CD14-positive monocyte (primary cell): ENCODE measurements around the gene TRAPPC14. TPM values are rescaled to one million over a fixed set of nuclear protein-coding genes. Genes with fewer than 3 reads are reported as not detected.
A peak's percentile ranks its signal among the peaks of the same experiment; 100 is the strongest.

Experiments
- DNase-seq, 3 donors: peaks; one replicate each; pipeline ENCODE4 v3.0.0-alpha.2; 2011 to 2022
- H2AFZ ChIP-seq: 2 replicates; pipeline ENCODE4 v1.6.0; 2012; ENCODE audit warnings: mild to moderate bottlenecking, low read depth, low read length, inconsistent platforms; ENCODE audit not compliant: insufficient read depth, poor library complexity, severe bottlenecking
- H3K27ac ChIP-seq, 2 donors: 1 replicate in 1 of 2; 2 replicates in 1 of 2; pipeline ENCODE4 v1.5.1; 2012 to 2013; ENCODE audit warnings: low read length in 2 of 2, control low read depth in 1 of 2, inconsistent platforms in 1 of 2, low read depth in 1 of 2, mild to moderate bottlenecking in 1 of 2
- H3K27me3 ChIP-seq, 2 donors: one replicate each; pipeline versions ENCODE4 v1.6.0 to v1.6.1; 2011 to 2013; ENCODE audit warnings: low read length in 2 of 2; ENCODE audit not compliant: control insufficient read depth in 2 of 2, insufficient read depth in 2 of 2
- H3K36me3 ChIP-seq, 2 donors: replicated peaks in 1 of 2; 1 replicate in 1 of 2; 2 replicates in 1 of 2; pipeline versions ENCODE4 v1.5.1 to v1.6.1; 2012 to 2013; ENCODE audit warnings: low read length in 2 of 2, control low read depth in 1 of 2, inconsistent platforms in 1 of 2, mild to moderate bottlenecking in 1 of 2; ENCODE audit not compliant: insufficient read depth in 2 of 2, control insufficient read depth in 1 of 2
- H3K4me1 ChIP-seq, 2 donors: 1 replicate in 1 of 2; 2 replicates in 1 of 2; pipeline versions ENCODE4 v1.5.1 to v1.6.1; 2012 to 2013; ENCODE audit warnings: low read length in 2 of 2, control low read depth in 1 of 2, inconsistent platforms in 1 of 2, mild to moderate bottlenecking in 1 of 2, moderate library complexity in 1 of 2; ENCODE audit not compliant: insufficient read depth in 2 of 2, control insufficient read depth in 1 of 2
- H3K4me2 ChIP-seq: replicated peaks from 2 replicates; pipeline ENCODE3; 2012; ENCODE audit warnings: low read length, moderate library complexity, mild to moderate bottlenecking; ENCODE audit not compliant: poor library complexity, severe bottlenecking; ENCODE audit errors: extremely low read depth
- H3K4me3 ChIP-seq, 3 experiments: fragments of 200-600 bp in 1 of 3; sonication (generic) in 1 of 3; replicated peaks in 1 of 3; 1 replicate in 2 of 3; 2 replicates in 1 of 3; pipeline ENCODE4 v1.5.1; 2011 to 2013; ENCODE audit warnings: low read length in 3 of 3, mild to moderate bottlenecking in 3 of 3, control low read depth in 2 of 3, low read depth in 2 of 3, inconsistent platforms in 1 of 3, moderate library complexity in 1 of 3
- H3K79me2 ChIP-seq: 2 replicates; pipeline ENCODE4 v1.6.0; 2012; ENCODE audit warnings: mild to moderate bottlenecking, control low read depth, inconsistent platforms, low read length, moderate library complexity; ENCODE audit not compliant: insufficient read depth
- H3K9ac ChIP-seq: 2 replicates; pipeline ENCODE4 v1.6.0; 2017; ENCODE audit warnings: low read length, mild to moderate bottlenecking; ENCODE audit not compliant: insufficient read depth, poor library complexity, severe bottlenecking
- H3K9me3 ChIP-seq, 2 donors: replicated peaks in 1 of 2; 1 replicate in 1 of 2; 2 replicates in 1 of 2; pipeline versions ENCODE4 v1.5.1 to v1.6.1; 2012 to 2013; ENCODE audit warnings: low read length in 2 of 2, control low read depth in 1 of 2; ENCODE audit not compliant: control insufficient read depth in 1 of 2, insufficient read depth in 1 of 2
- H4K20me1 ChIP-seq: 2 replicates; pipeline ENCODE4 v1.6.0; 2012; ENCODE audit warnings: mild to moderate bottlenecking, low read length, control low read depth, moderate library complexity; ENCODE audit not compliant: insufficient read depth
- H3K27ac Mint-ChIP-seq, 7 donors: one replicate each; pipeline ENCODE4 v1.8.0; 2020; ENCODE audit warnings: mild to moderate bottlenecking in 7 of 7, mixed read lengths in 7 of 7, moderate library complexity in 6 of 7, inconsistent platforms in 2 of 7
- H3K27me3 Mint-ChIP-seq, 3 donors: one replicate each; pipeline ENCODE4 v1.8.0; 2021 to 2022; ENCODE audit warnings: low read depth in 3 of 3, mild to moderate bottlenecking in 3 of 3, mixed read lengths in 3 of 3, moderate library complexity in 3 of 3, inconsistent platforms in 1 of 3
- H3K36me3 Mint-ChIP-seq, 2 donors: one replicate each; pipeline ENCODE4 v1.8.0; 2020; ENCODE audit warnings: mixed read lengths in 2 of 2, inconsistent platforms in 1 of 2, mild to moderate bottlenecking in 1 of 2
- H3K4me1 Mint-ChIP-seq: one replicate; pipeline ENCODE4 v1.8.0; 2020; ENCODE audit warnings: mild to moderate bottlenecking, mixed read lengths
- H3K4me3 Mint-ChIP-seq, 2 donors: one replicate each; pipeline ENCODE4 v1.8.0; 2020; ENCODE audit warnings: mild to moderate bottlenecking in 2 of 2, mixed read lengths in 2 of 2, moderate library complexity in 1 of 2
- H3K9me3 Mint-ChIP-seq, 7 donors: one replicate each; pipeline ENCODE4 v1.8.0; 2020 to 2022; ENCODE audit warnings: mixed read lengths in 7 of 7, mild to moderate bottlenecking in 6 of 7, moderate library complexity in 6 of 7, inconsistent platforms in 2 of 7
- WGBS: methylation state at CpG from one replicate; pipeline ENCODE4 v1.1.5; 2013; ENCODE audit warnings: missing lambda C conversion rate; ENCODE audit not compliant: insufficient coverage; 5-methylcytosine and 5-hydroxymethylcytosine counted together
- intact Hi-C, 2 donors: fragments of 100-400 bp; cut with micrococcal nuclease; formaldehyde crosslinking; loops; one replicate each; pipeline versions ENCODE4 v1.15.0 to v1.15.1; 2023
- polyA plus RNA-seq, 3 donors: library from polyadenylated mRNA; depleted of rRNA in 1 of 3; unstranded in 2 of 3; stranded (reverse) in 1 of 3; fragments of 300-500 nt in 2 of 3; fragments of >200 nt in 1 of 3; fragmentation: Illumina TruSeq in 2 of 3; gene quantifications; 1 replicate in 2 of 3; 2 replicates in 1 of 3; pipeline ENCODE4 v1.2.3, GENCODE V29; 2012 to 2021
- TF ChIP-seq, protein P1 (sequence below): fragments of 200-600 bp; IDR thresholded peaks from one replicate; pipeline ENCODE4 v1.8.0; 2022; ENCODE audit warnings: antibody characterized with exemption, mild to moderate bottlenecking

The TRAPPC14 gene
- polyA plus RNA-seq, 3 donors = 1.0 to 38.4 (median 1.6) TPM

DNA sequence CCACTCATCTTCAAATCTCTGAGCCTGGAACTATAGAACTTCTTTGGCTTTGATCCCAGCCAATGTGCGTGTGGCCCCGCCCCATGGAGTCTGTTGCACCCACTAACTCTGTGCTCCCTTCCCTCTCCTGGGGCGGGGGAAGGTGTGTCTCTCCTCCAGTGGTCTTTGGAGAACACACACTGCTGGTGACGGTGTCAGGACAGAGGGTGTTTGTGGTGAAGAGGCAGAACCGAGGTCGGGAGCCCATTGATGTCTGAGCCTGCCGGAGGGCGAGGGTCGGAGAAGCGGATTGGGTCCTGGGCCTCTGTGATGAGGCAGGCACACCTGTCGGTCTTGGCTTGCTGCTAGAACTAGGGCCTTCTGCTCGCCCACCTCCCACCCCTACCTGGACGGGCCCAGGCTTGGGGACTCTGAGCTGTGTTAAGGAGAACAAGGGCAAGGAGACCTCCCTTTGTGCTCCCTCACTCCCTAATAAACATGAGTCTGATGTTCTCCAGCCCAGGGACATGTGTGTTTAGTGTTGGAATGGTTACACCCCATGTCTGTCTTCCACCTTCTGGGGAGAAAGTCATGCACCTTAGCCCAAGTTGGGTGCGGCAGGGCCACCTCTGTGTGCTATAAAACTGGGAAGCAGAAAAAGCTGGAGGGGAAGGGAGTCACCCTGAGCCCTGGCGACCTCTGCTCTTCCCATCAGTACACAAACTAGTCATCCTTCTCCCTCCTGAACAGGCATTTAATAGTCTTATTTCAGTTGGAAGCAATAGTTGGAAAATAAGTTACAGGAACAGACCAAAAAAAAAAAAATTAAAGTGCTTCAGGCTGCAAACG, 4.6 kb downstream of the TRAPPC14 start:
- Mint-ChIP-seq H3K4me3 (no peak overlapping the region), H3K36me3 (peaks cover 47 to 69% of the 10 kb centered on the region in 2 donors), H3K27me3 (peaks cover 0 to 1% (median 0%) of the 10 kb centered on the region in 3 donors), H3K9me3 (peaks cover 0 to under 1% (median 0%) of the 10 kb centered on the region in 7 donors), H3K27ac (peak overlapping the region; percentile 32 to 91 (median 76)), H3K4me1 (peaks cover 77% of the 10 kb centered on the region)
- 95% methylated on average over 4 of the region's 16 CpGs for WGBS
- Histone ChIP-seq H3K9me3 (no peaks in the 10 kb centered on the region), H3K36me3 (peaks cover 36 to 38% of the 10 kb centered on the region in 2 donors), H3K4me1 (peaks cover 82 to 95% of the 10 kb centered on the region in 2 donors), H3K4me2 (no peak overlapping the region), H3K27me3 (no peaks in the 10 kb centered on the region), H3K79me2 (peaks cover 91% of the 10 kb centered on the region), H3K27ac (peak overlapping the region; percentile 30 to 51), H2AFZ (no peak overlapping the region), H3K9ac (no peak overlapping the region), H4K20me1 (peaks cover 55% of the 10 kb centered on the region), H3K4me3 (no peak overlapping the region)
- no peak for DNase-seq
- TF ChIP-seq, protein P1, sequence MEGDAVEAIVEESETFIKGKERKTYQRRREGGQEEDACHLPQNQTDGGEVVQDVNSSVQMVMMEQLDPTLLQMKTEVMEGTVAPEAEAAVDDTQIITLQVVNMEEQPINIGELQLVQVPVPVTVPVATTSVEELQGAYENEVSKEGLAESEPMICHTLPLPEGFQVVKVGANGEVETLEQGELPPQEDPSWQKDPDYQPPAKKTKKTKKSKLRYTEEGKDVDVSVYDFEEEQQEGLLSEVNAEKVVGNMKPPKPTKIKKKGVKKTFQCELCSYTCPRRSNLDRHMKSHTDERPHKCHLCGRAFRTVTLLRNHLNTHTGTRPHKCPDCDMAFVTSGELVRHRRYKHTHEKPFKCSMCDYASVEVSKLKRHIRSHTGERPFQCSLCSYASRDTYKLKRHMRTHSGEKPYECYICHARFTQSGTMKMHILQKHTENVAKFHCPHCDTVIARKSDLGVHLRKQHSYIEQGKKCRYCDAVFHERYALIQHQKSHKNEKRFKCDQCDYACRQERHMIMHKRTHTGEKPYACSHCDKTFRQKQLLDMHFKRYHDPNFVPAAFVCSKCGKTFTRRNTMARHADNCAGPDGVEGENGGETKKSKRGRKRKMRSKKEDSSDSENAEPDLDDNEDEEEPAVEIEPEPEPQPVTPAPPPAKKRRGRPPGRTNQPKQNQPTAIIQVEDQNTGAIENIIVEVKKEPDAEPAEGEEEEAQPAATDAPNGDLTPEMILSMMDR = no peak
- intact Hi-C loops = no loop called here

DNA sequence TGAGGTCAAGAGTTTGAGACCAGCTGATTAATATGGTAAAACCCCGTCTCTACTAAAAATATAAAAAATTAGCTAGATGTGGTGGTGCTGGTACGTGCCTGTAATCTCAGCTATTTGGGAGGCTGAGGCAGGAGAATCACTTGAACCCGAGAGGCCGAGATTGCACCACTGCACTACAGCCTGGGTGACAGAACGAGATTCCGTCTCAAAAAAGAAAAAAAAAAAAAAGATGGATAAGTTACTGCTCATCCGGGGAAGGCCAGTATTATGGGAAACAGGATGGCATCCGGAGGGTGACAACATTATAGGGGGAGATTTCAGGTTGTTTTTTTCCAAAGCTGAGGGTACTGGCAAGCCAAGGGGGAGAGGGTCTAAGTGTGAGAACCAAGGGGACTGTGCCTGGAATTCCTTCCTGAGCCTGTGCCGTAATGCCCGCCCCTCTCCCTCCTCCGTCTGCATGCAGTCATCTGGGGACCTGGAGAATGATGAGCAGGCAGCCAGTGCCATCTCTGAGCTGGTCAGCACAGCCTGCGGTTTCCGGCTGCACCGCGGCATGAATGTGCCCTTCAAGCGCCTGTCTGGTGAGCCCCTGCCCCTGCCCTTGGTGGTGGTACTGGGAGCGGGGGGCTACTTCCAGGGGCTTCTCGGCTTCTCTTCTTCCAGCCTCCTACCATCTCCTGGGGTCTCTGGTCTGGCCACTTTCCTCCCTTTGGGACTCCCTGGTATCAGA, 5.4 kb downstream of the TRAPPC14 start:
- H4K20me1 ChIP-seq = peaks cover 55% of the 10 kb centered on the region
- intact Hi-C loops = no loop called here
- WGBS = 99% methylated on average over 7 of the region's 18 CpGs
- no peak overlapping the region for H2AFZ ChIP-seq
- DNase-seq = no peak
- H3K36me3 ChIP-seq = peaks cover 36 to 38% of the 10 kb centered on the region in 2 donors
- Mint-ChIP-seq H3K4me3 (peak overlapping the region in 1 of 2 donors; percentile 78), H3K9me3 (peaks cover 0 to 3% (median 0%) of the 10 kb centered on the region in 7 donors), H3K36me3 (peaks cover 47 to 69% of the 10 kb centered on the region in 2 donors), H3K27me3 (peaks cover 0 to 1% (median 0%) of the 10 kb centered on the region in 3 donors), H3K27ac (peak overlapping the region; percentile 86 to 96 (median 91)), H3K4me1 (peaks cover 78% of the 10 kb centered on the region)
- no peaks in the 10 kb centered on the region for H3K9me3 ChIP-seq
- peak overlapping the region in 1 of 3 experiments; percentile 61 for H3K4me3 ChIP-seq
- H3K9ac ChIP-seq = no peak overlapping the region
- TF ChIP-seq, protein P1 = no peak
- H3K27me3 ChIP-seq = no peaks in the 10 kb centered on the region
- H3K4me1 ChIP-seq = peaks cover 81 to 97% of the 10 kb centered on the region in 2 donors
- H3K27ac ChIP-seq = peak overlapping the region; percentile 30 to 51
- H3K79me2 ChIP-seq = peaks cover 93% of the 10 kb centered on the region
- peak overlapping the region; percentile 58 for H3K4me2 ChIP-seq
